Retina (tissue), 1 donor: ENCODE results near the gene CASP9.
"Not testable (repeated sequence)": the region's sequence is repeated elsewhere in the genome, so short reads cannot be mapped to it uniquely, and the experiment has no call there.

Experiments
- DNase-seq: peaks from one replicate; pipeline ENCODE4 v3.0.0-alpha.2; 2016

CASP9 gene

DNA sequence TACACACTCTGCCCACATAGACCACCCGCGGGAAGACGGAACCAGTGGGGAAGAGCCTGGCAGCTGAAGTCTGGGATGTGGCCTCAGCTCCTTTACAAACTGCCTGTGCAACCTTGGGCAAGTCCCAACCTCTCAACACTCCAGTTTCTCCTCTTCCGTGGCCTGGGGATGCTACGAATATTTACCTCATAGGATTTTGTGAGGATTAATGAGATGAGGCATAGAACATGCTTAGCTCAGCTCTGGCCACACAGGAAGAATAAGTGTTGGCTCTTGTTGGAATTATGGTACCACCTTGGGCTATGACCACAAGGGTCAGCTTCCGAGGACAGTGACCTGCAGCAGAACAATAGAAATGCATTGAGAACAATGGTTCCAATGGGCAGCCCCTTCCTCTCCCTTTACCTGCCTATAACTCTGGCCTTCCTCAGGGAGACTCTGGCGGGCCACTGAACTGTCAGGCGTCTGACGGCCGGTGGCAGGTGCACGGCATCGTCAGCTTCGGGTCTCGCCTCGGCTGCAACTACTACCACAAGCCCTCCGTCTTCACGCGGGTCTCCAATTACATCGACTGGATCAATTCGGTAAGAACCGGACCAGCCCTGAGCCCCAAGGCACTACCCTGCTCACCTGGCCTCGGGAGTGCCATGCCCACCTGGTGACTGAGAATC lies 56.9 kb downstream of the CASP9 start:
- not testable (repeated sequence) for DNase-seq

GRCh38 chr1:15465674-15466073 lies 58.3 kb downstream of the CASP9 start:
- DNase-seq: no peak

GRCh38 chr1:15463926-15464322 lies 60.1 kb downstream of the CASP9 start:
- not testable (repeated sequence) for DNase-seq

- DNase-seq: not testable (repeated sequence)
Measured at GRCh38 chr1:15463064-15463800, 60.8 kb downstream of the CASP9 start.

DNA sequence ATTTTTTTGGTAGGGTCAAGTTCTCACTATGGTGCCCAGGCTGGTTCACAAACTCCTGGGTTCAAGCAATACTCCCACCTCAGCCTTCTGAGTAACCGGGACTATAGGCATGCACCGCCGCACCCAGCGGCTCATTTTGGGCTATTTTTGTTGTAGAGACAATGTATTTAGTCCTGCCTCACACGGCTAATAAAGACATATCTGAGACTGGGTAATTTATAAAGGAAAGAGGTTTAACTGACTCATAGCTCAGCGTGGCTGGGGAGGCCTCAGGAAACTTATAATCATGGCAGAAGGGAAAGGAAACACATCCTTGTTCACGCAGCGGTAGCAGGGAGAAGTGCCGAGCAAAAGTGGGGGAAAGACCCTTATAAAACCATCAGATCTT lies 63.3 kb downstream of the CASP9 start:
- no peak for DNase-seq

DNA sequence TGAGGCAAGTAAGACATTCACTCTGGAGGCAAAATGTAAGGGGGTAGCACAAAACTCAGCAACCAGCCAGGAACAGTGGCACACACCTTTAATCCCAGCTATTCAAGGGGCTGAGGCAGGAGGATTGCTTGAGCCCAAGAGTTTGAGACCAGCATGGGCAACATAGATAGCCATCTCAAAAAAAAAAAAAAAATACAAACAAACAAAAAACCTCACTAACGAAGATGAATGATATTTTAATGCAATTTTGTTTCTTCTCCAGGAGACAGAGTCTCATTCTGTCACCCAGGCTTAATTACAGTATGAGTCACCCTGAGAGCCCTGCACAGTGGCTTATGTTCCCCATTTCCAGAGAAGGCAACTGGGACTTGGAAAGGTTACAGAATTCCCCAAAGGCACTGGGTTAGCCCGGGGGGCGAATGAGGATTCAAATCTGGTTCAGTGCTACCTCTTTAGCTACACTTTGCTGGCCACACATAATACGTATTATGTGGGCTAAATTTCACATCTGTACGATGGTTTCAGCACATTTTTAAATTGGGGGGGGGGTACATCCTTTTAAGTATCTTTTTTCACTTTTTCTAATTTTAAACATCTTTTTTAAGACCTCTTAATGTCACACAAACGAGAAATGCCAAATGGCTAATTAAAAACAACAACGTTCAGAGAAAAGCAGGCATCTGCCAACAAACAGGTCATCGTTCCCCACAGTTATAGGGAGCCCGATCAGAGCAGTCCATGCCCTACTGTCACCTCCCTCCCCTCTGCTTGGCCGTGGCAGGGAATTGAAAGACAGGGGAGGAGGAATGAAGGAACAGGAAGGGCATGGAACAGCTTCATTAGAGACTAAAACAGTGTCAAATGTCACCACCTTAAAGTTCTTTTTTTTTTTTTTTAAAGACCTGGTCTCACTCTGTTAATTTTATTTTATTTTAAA lies 64.0 kb downstream of the CASP9 start:
- no peak for DNase-seq

DNA sequence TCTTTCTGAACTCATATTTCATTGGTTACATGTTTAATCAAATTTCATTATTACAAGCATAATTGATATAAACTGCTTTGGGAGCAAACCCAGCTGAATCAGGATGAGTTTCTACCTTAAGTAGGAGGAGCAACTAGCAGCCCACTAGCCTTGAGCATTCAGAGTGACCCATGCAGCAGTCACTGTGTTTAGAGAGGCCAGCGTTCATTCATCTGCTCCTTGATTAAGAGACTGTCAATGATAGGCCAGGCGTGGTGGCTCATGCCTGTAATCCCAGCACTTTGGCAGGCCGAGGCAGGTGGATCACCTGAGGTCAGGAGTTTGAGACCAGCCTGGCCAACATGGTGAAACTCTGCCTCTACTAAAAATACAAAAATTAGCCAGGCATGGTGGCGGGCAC lies 65.6 kb downstream of the CASP9 start:
- not testable (repeated sequence) for DNase-seq

- DNase-seq: no peak
Measured at GRCh38 chr1:15457585-15457984, 66.4 kb downstream of the CASP9 start.

DNA sequence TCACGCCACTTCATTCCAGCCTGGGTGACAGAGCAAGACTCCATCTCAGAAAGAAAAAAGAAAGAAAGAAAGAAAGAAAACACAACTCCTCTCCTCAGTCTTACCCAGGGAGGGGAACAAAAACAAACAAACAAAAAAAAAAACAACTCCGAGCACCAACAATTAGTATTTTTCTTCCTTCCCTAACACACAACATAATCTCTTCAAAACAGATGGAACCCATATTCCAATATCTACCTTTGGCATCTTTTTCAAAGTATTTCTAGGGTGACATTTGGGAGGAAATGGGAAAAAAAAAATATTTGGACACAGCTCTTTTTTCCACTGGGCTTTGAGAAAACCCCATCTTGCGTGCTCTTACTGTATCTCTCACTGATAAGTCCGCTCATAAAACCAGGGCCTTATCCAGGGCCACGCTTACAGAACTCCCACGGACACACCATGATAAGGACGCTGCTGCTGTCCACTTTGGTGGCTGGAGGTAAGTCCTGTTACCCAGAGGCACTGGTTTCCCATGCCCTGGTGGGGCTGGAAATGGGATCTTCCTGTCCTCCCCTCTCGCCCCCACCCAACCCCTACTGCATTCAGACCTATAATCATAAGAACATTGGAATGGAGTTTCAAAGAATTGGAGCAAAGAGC lies 67.6 kb downstream of the CASP9 start, which contains the start of gene CELA2A:
Gene CELA2A, plus strand, starts transcription at position 420 of the 642 bp plus-strand sequence. Its CDS starts 22 bp downstream, at position 442.
- DNase-seq: no peak

DNA sequence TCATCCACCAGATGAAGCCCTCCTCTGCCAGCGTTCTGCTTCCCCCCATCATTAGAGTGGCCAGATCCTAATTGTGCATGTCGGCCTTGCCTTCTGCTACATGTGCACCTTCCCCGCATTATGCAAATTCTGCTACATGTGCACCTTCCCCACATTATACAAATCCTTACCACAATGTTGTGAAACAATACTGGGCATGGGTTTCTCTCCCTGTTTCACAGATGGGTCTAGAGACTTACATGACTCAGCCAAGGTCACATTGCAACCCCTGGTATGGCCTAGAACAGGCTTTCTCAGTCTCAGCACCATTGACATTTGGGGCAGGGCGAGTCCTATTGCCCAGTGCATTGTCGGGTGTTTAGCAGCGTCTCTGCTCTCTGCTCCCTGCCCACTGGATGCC lies 68.5 kb downstream of the CASP9 start:
- no peak for DNase-seq

DNA sequence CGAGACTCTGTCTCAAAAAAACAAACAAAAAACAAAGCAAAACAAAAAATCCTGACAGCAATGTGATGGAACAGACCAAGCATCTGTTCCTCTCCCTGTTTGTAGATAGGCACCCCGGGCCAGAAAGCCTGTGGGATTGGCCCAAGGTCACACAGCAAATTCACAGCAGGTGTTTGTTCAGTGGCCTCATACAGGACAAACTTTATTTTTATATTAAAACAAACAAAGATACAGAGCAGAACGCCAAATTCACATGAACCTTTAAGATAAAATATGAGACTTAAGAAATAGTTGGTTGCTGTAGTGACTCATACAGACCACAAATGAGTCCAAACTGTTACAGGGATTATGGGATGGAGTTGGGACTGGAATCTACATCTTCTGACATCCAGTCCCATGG lies 69.8 kb downstream of the CASP9 start:
- no peak for DNase-seq

- no peak for DNase-seq
Measured at GRCh38 chr1:15453734-15454133, 70.3 kb downstream of the CASP9 start.

- no peak for DNase-seq
Measured at GRCh38 chr1:15452866-15453571, 71.0 kb downstream of the CASP9 start.

- DNase-seq: no peak
Measured at GRCh38 chr1:15452216-15452615, 71.8 kb downstream of the CASP9 start.

DNA sequence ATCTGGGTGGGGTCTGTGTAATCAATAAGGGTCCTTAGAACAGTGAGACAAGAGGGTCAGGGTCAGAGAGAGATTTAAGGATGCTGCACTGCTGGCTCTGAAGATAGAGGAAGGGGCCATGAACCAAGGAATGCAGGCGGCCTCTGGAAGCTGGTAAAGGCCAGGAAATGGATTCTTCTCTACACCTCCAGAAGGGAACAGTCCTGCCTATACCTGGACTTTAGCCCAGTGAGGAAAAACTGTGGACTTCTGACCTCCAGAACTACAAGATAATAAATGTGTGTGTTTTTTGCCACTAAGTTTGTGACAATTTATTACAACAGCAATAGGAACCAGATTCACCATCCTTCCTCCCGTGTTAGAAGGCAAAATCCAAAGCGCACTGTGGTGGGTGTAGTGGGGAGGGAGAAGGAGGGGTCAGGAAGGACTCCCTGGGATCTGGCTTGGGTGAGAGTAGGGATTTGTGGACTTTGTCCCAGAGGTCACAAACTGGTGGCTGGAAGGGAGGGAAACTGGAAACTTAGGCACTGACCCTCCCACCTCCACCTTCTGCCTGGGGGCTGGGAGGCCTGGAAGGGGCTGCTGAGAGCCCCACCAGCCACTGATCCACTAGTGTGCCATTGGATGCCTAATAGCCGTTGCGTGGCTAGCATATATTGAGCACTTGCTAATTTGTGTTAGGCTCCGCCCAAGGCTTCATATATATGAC lies 72.8 kb downstream of the CASP9 start:
- DNase-seq: no peak

GRCh38 chr1:15449567-15449966 lies 74.4 kb downstream of the CASP9 start:
- DNase-seq: no peak

- DNase-seq: no peak
Measured at GRCh38 chr1:15448877-15449462, 75.0 kb downstream of the CASP9 start.

DNA sequence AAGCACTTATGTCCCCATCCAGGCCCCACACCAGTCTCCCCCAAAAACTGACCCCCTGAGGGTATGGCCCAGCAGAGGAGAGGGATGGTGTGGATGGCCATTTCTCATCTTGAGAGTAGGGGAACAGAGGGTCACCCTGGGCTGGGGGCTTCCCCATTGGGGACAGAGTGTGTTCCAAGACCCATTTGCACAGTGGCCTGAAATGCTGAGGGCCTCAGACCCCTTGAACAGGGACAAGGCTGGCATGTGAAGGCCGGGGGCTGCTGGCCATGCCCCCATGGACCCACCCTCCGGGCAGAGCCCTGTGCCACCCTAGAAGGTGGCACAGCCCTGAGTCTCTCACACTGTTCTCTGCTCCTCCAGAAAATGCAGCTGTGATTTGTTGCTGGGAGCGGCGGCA lies 77.8 kb downstream of the CASP9 start:
- DNase-seq: no peak

GRCh38 chr1:15445390-15446122 lies 78.5 kb downstream of the CASP9 start:
- no peak for DNase-seq
